Left kidney (tissue), 8 donors: ENCODE results near the gene RAVER2. TPM values are rescaled to one million over a fixed set of nuclear protein-coding genes. Genes with fewer than 3 reads are reported as not detected.
A peak's percentile ranks its signal among the peaks of the same experiment; 100 is the strongest.
"Not testable (repeated sequence)": the region's sequence is repeated elsewhere in the genome, so short reads cannot be mapped to it uniquely, and the experiment has no call there.

ENCODE experiments used
- DNase-seq: peaks from one replicate; pipeline ENCODE4 v3.0.0-alpha.2; 2013
- long read RNA-seq, 8 donors: transcript quantifications; one replicate each; lab custom pipeline, GENCODE V29; 2026
- polyA plus RNA-seq: library from polyadenylated mRNA; unstranded; fragments of 120-200 nt; gene quantifications from one replicate; pipeline ENCODE4 v1.2.1, GENCODE V29; 2013; ENCODE audit not compliant: insufficient read length

RAVER2 gene
- polyA plus RNA-seq, result 35.0 TPM
- long read RNA-seq, donor 1, result 0 reads
- long read RNA-seq, donor 2, full-length matches to known transcripts, result 2 of 2 reads
- long read RNA-seq, donor 2, partial matches to known transcripts, result 0 of 2 reads
- long read RNA-seq, donor 2, other reads (novel, unspliced or antisense), result 0 of 2 reads
- long read RNA-seq, donor 3, full-length matches to known transcripts, result 1 of 17 reads
- long read RNA-seq, donor 3, partial matches to known transcripts, result 16 of 17 reads
- long read RNA-seq, donor 3, other reads (novel, unspliced or antisense), result 0 of 17 reads
- long read RNA-seq, donor 4, result 0 reads
- long read RNA-seq, donor 5, full-length matches to known transcripts, result 2 of 2 reads
- long read RNA-seq, donor 5, partial matches to known transcripts, result 0 of 2 reads
- long read RNA-seq, donor 5, other reads (novel, unspliced or antisense), result 0 of 2 reads
- long read RNA-seq, donor 6, full-length matches to known transcripts, result 2 of 2 reads
- long read RNA-seq, donor 6, partial matches to known transcripts, result 0 of 2 reads
- long read RNA-seq, donor 6, other reads (novel, unspliced or antisense), result 0 of 2 reads
- long read RNA-seq, donor 7, full-length matches to known transcripts, result 3 of 3 reads
- long read RNA-seq, donor 7, partial matches to known transcripts, result 0 of 3 reads
- long read RNA-seq, donor 7, other reads (novel, unspliced or antisense), result 0 of 3 reads
- long read RNA-seq, donor 8, full-length matches to known transcripts, result 1 of 1 reads
- long read RNA-seq, donor 8, partial matches to known transcripts, result 0 of 1 reads
- long read RNA-seq, donor 8, other reads (novel, unspliced or antisense), result 0 of 1 reads

GRCh38 chr1:64744492-64745180 lies at the start of gene RAVER2:
Gene RAVER2 (plus strand): TSS chr1:64745075. CDS start chr1:64745173, 98 bp downstream.
- peak; percentile 81 for DNase-seq

GRCh38 chr1:64696879-64697278 lies 48.0 kb upstream of the RAVER2 start:
- no peak for DNase-seq

- DNase-seq, result no peak
These were observed 45.5 kb upstream of the RAVER2 start for GRCh38 chr1:64699327-64699726.

GRCh38 chr1:64701071-64701470 lies 43.8 kb upstream of the RAVER2 start:
- no peak for DNase-seq

- DNase-seq, result no peak
These were observed 43.0 kb upstream of the RAVER2 start for GRCh38 chr1:64701886-64702285.

GRCh38 chr1:64702670-64703069 lies 42.2 kb upstream of the RAVER2 start:
- DNase-seq, result not testable (repeated sequence)

- no peak for DNase-seq
These were observed 41.3 kb upstream of the RAVER2 start for GRCh38 chr1:64703600-64703999.

GRCh38 chr1:64705591-64705990 lies 39.3 kb upstream of the RAVER2 start:
- no peak for DNase-seq

- DNase-seq, result no peak
These were observed 33.6 kb upstream of the RAVER2 start for GRCh38 chr1:64711266-64711665.

GRCh38 chr1:64712049-64712448 lies 32.8 kb upstream of the RAVER2 start:
- no peak for DNase-seq

- no peak for DNase-seq
These were observed 29.7 kb upstream of the RAVER2 start for GRCh38 chr1:64715186-64715585.

GRCh38 chr1:64721135-64721534 lies 23.7 kb upstream of the RAVER2 start:
- no peak for DNase-seq

GRCh38 chr1:64721576-64722145 lies 23.2 kb upstream of the RAVER2 start:
- no peak for DNase-seq

- DNase-seq, result no peak
These were observed 17.0 kb upstream of the RAVER2 start for GRCh38 chr1:64727861-64728260.

GRCh38 chr1:64733581-64734286 lies 11.1 kb upstream of the RAVER2 start:
- no peak for DNase-seq

GRCh38 chr1:64734287-64734652 lies 10.6 kb upstream of the RAVER2 start:
- DNase-seq, result no peak

GRCh38 chr1:64740687-64741086 lies 4.2 kb upstream of the RAVER2 start:
- not testable (repeated sequence) for DNase-seq

- peak; percentile 12 for DNase-seq
These were observed 852 bp upstream of the RAVER2 start for GRCh38 chr1:64743954-64744491.

- peak; percentile 54 for DNase-seq
These were observed 508 bp downstream of the RAVER2 start for GRCh38 chr1:64745181-64745985.
